HepG2 (cell line): ENCODE measurements around the gene STK11. TPM values are rescaled to one million over a fixed set of nuclear protein-coding genes. Genes with fewer than 3 reads are reported as not detected.

Source experiments
- CEBPG ChIP-seq: IDR thresholded peaks from 2 replicates; pipeline ENCODE4 v1.6.1; 2016
- ESRRA ChIP-seq: sonication (generic); formaldehyde crosslinking; IDR thresholded peaks from 2 replicates; pipeline ENCODE4 v1.5.1; 2020; ENCODE audit warnings: mild to moderate bottlenecking, low read depth, missing genetic modification reagents
- FOXP1 ChIP-seq, 2 experiments: fragments of 450-650 bp in 1 of 2; IDR thresholded peaks; 2 replicates each; pipeline ENCODE4 v1.6.1; 2017 to 2018; ENCODE audit warnings: antibody characterized with exemption in 1 of 2
- HDAC1 ChIP-seq: sonication (generic); formaldehyde crosslinking; IDR thresholded peaks from 2 replicates; pipeline ENCODE4 v1.5.1; 2020; ENCODE audit warnings: mild to moderate bottlenecking, missing genetic modification reagents
- JUN ChIP-seq: sonication (generic); formaldehyde crosslinking; IDR thresholded peaks from 2 replicates; pipeline ENCODE4 v1.4.0; 2020; ENCODE audit warnings: mild to moderate bottlenecking, missing genetic modification reagents
- MIER2 ChIP-seq: IDR thresholded peaks from 2 replicates; pipeline ENCODE4 v1.6.1; 2016; ENCODE audit warnings: missing biosample characterization, missing genetic modification reagents
- NFE2L2 ChIP-seq: fragments of 150-350 bp; IDR thresholded peaks from 2 replicates; pipeline ENCODE4 v1.6.1; 2014; ENCODE audit warnings: low read length
- PLRG1 ChIP-seq: fragments of 450-650 bp; conservative IDR thresholded peaks from 2 replicates; pipeline ENCODE4 v1.6.1; 2016
- RCOR2 ChIP-seq: IDR thresholded peaks from 2 replicates; pipeline ENCODE4 v1.6.1; 2016; ENCODE audit warnings: missing biosample characterization, missing genetic modification reagents
- SALL2 ChIP-seq: sonication (generic); formaldehyde crosslinking; IDR thresholded peaks from 2 replicates; pipeline ENCODE4 v1.8.1; 2023; ENCODE audit warnings: mild to moderate bottlenecking, missing genetic modification reagents, inconsistent platforms
- SIN3A ChIP-seq: IDR thresholded peaks from 2 replicates; pipeline ENCODE4 v1.6.1; 2011; ENCODE audit warnings: low read depth, mild to moderate bottlenecking, control low read depth, low read length, borderline replicate concordance
- SNAI1 ChIP-seq: sonication (generic); formaldehyde crosslinking; IDR thresholded peaks from 2 replicates; pipeline ENCODE4 v1.5.0; 2020; ENCODE audit warnings: mild to moderate bottlenecking, missing genetic modification reagents, borderline replicate concordance
- ZNF329 ChIP-seq: sonication (generic); formaldehyde crosslinking; IDR thresholded peaks from 2 replicates; pipeline ENCODE4 v1.9.0; 2021; ENCODE audit warnings: low read depth, mild to moderate bottlenecking, missing genetic modification reagents
- ZNF563 ChIP-seq: sonication (generic); formaldehyde crosslinking; IDR thresholded peaks from 2 replicates; pipeline ENCODE4 v1.8.0; 2022; ENCODE audit warnings: mild to moderate bottlenecking, moderate library complexity, missing genetic modification reagents
- ZSCAN12 ChIP-seq: sonication (generic); formaldehyde crosslinking; IDR thresholded peaks from 2 replicates; pipeline ENCODE4 v1.9.0; 2021; ENCODE audit warnings: mild to moderate bottlenecking, missing genetic modification reagents
- polyA plus RNA-seq, 8 experiments: library from polyadenylated mRNA; depleted of rRNA in 3 of 8; stranded (reverse) in 7 of 8; unstranded in 1 of 8; fragments of >200 nt; fragmentation: Illumina TruSeq in 4 of 8; extraction: Trizol in 4 of 8; gene quantifications; 2 replicates each; pipeline versions ENCODE4 v1.2.1 to v1.2.3, GENCODE V29; 2011 to 2016; ENCODE audit warnings: low read depth in 4 of 8, missing spikeins in 1 of 8, mixed read lengths in 1 of 8; ENCODE audit not compliant: insufficient read depth in 1 of 8
- total RNA-seq, 5 experiments: library from RNA; depleted of rRNA; stranded (reverse); fragments of >200 nt; fragmentation: Illumina TruSeq; extraction: Trizol; gene quantifications; 2 replicates each; pipeline ENCODE4 v1.2.3, GENCODE V29; 2016; ENCODE audit warnings: low read depth in 1 of 5
- TF ChIP-seq, protein P1 (sequence below): sonication (generic); formaldehyde crosslinking; IDR thresholded peaks from 2 replicates; pipeline ENCODE4 v1.8.1; 2022; ENCODE audit warnings: low read depth, mild to moderate bottlenecking, missing genetic modification reagents
- TF ChIP-seq, protein P2 (sequence below): sonication (generic); formaldehyde crosslinking; IDR thresholded peaks from 2 replicates; pipeline ENCODE4 v1.4.0; 2020; ENCODE audit warnings: missing genetic modification reagents; ENCODE audit errors: not compliant biosample characterization
- TF ChIP-seq, protein P3 (sequence below): sonication (generic); formaldehyde crosslinking; IDR thresholded peaks from 2 replicates; pipeline ENCODE4 v1.4.0; 2020; ENCODE audit warnings: low read depth, missing genetic modification reagents
- TF ChIP-seq, protein P4 (sequence below): sonication (generic); formaldehyde crosslinking; IDR thresholded peaks from 2 replicates; pipeline ENCODE4 v1.4.0; 2020; ENCODE audit warnings: missing genetic modification reagents, low read depth, mild to moderate bottlenecking, borderline replicate concordance
- TF ChIP-seq, protein P5 (sequence below): sonication (generic); formaldehyde crosslinking; IDR thresholded peaks from 2 replicates; pipeline ENCODE4 v1.5.1; 2020; ENCODE audit warnings: missing genetic modification reagents, mild to moderate bottlenecking, borderline replicate concordance

Gene STK11
- total and polyA plus RNA-seq, 2 of the 13 experiments (the other 11 are each of a cell fraction or from before 2014, with no cell fraction given) = 27.5 to 43.6 TPM

DNA sequence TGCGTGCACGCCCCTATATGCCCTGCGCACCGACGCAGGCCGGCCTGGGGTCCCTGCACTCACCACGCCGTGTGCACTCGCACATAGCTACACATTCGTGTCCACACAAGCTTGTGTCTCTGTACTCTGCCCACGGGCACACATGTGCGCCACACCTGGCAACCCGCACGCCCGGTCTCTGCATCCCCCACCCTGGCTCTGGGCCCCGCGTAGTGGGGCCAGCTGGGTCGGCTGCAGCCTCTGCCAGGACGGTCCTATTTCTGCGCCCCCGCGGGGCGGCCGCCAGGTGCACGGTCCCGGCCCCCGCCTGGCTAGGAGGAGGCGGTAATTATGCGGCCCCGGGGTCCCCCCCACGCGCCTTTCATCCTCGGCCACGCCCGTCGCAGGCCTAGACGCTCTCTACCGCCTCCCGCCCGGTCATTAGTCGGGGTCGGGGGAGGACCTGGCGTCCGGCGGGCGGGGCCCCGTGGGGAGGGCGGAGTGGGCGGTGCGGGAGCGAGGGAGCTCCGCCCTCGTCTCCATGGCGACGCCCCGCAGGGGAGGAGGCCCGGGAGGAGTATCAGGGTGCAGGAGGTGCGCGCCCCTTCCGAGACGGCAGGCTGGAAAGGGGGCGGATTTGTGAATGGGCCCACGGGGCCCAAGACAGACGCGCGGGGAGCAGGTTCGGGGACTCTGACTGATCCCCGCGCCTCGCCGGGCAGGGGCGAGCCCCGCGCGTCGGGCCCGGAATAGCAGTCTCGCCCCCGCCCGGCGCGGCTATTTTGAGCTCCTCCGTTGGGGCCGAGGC, 60.7 kb downstream of the STK11 start (continued):
- TF ChIP-seq CEBPG (CRISPR knock-in tag) (0 out of 2 replicates have a peak, but pooled peaks have one; percentile 7), ZSCAN12 (CRISPR knock-in tag) (no peak), ESRRA (peak; percentile 72), ZNF329 (CRISPR knock-in tag) (no peak), SALL2 (CRISPR knock-in tag) (no peak), PLRG1 (no peak), SNAI1 (CRISPR knock-in tag) (peak; percentile 66; the same call in 1 of the 2 replicates), NFE2L2 (no peak), ZNF563 (peak; percentile 31; the same call in 1 of the 2 replicates), MIER2 (no peak), FOXP1 (IDR thresholded peaks at IDR 0.05) (no peak), FOXP1 (CRISPR knock-in tag; IDR thresholded peaks at IDR 0.05) (peak; percentile 41; the same call in 1 of the 2 replicates), HDAC1 (CRISPR knock-in tag) (peak; percentile 71; the same call in 1 of the 2 replicates), RCOR2 (CRISPR knock-in tag) (no peak; the same call in 1 of the 2 replicates), JUN (CRISPR knock-in tag) (no peak; the same call in 1 of the 2 replicates), SIN3A (peak; percentile 48; the same call in 1 of the 2 replicates)
- TF ChIP-seq, protein P1, sequence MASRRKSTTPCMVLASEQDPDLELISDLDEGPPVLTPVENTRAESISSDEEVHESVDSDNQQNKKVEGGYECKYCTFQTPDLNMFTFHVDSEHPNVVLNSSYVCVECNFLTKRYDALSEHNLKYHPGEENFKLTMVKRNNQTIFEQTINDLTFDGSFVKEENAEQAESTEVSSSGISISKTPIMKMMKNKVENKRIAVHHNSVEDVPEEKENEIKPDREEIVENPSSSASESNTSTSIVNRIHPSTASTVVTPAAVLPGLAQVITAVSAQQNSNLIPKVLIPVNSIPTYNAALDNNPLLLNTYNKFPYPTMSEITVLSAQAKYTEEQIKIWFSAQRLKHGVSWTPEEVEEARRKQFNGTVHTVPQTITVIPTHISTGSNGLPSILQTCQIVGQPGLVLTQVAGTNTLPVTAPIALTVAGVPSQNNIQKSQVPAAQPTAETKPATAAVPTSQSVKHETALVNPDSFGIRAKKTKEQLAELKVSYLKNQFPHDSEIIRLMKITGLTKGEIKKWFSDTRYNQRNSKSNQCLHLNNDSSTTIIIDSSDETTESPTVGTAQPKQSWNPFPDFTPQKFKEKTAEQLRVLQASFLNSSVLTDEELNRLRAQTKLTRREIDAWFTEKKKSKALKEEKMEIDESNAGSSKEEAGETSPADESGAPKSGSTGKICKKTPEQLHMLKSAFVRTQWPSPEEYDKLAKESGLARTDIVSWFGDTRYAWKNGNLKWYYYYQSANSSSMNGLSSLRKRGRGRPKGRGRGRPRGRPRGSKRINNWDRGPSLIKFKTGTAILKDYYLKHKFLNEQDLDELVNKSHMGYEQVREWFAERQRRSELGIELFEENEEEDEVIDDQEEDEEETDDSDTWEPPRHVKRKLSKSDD = no peak
- TF ChIP-seq, protein P2, sequence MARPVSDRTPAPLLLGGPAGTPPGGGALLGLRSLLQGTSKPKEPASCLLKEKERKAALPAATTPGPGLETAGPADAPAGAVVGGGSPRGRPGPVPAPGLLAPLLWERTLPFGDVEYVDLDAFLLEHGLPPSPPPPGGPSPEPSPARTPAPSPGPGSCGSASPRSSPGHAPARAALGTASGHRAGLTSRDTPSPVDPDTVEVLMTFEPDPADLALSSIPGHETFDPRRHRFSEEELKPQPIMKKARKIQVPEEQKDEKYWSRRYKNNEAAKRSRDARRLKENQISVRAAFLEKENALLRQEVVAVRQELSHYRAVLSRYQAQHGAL = no peak
- TF ChIP-seq, protein P3, sequence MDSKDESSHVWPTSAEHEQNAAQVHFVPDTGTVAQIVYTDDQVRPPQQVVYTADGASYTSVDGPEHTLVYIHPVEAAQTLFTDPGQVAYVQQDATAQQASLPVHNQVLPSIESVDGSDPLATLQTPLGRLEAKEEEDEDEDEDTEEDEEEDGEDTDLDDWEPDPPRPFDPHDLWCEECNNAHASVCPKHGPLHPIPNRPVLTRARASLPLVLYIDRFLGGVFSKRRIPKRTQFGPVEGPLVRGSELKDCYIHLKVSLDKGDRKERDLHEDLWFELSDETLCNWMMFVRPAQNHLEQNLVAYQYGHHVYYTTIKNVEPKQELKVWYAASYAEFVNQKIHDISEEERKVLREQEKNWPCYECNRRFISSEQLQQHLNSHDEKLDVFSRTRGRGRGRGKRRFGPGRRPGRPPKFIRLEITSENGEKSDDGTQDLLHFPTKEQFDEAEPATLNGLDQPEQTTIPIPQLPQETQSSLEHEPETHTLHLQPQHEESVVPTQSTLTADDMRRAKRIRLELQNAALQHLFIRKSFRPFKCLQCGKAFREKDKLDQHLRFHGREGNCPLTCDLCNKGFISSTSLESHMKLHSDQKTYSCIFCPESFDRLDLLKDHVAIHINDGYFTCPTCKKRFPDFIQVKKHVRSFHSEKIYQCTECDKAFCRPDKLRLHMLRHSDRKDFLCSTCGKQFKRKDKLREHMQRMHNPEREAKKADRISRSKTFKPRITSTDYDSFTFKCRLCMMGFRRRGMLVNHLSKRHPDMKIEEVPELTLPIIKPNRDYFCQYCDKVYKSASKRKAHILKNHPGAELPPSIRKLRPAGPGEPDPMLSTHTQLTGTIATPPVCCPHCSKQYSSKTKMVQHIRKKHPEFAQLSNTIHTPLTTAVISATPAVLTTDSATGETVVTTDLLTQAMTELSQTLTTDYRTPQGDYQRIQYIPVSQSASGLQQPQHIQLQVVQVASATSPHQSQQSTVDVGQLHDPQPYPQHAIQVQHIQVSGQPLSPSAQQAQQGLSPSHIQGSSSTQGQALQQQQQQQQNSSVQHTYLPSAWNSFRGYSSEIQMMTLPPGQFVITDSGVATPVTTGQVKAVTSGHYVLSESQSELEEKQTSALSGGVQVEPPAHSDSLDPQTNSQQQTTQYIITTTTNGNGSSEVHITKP (CRISPR knock-in tag) = peak; percentile 91
- TF ChIP-seq, protein P4, sequence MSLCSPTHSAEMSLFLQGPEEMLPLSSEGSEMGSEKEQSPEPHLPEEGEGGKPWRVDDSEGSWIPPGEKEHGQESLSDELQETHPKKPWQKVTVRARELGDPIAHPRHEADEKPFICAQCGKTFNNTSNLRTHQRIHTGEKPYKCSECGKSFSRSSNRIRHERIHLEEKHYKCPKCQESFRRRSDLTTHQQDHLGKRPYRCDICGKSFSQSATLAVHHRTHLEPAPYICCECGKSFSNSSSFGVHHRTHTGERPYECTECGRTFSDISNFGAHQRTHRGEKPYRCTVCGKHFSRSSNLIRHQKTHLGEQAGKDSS = peak; percentile 77; the same call in 1 of the 2 replicates
- TF ChIP-seq, protein P5, sequence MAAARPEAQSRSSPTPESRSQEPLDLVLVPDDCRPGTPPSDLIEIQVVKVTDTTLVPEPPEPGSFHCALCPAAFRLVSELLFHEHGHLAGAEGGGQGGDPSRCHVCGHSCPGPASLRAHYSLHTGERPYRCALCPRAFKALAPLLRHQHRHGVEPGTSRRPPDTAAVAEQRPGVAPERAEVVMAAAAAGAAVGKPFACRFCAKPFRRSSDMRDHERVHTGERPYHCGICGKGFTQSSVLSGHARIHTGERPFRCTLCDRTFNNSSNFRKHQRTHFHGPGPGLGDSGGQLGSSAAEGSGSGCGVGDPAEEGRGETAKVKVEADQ = 0 out of 2 replicates have a peak, but pooled peaks have one; percentile 23
